Fibroblast of villous mesenchyme (primary cell): ENCODE data around the gene CRTC1. TPM values are rescaled to one million over a fixed set of nuclear protein-coding genes. Genes with fewer than 3 reads are reported as not detected.

Experiments
- DNase-seq: peaks from one replicate; pipeline ENCODE4 v3.0.0-alpha.2; 2010; ENCODE audit warnings: low read depth
- H3K4me3 ChIP-seq: 2 replicates; pipeline ENCODE4 v1.5.1; 2011; ENCODE audit warnings: low read depth, mild to moderate bottlenecking, low read length
- CTCF ChIP-seq: IDR thresholded peaks from 2 replicates; pipeline ENCODE4 v1.5.1; 2012; ENCODE audit warnings: low read depth, mild to moderate bottlenecking, low read length; ENCODE audit not compliant: insufficient read depth
- total RNA-seq: library from RNA; depleted of rRNA; stranded (reverse); fragments of >200 nt; gene quantifications from 2 replicates; pipeline ENCODE4 v1.2.3, GENCODE V29; 2012

The CRTC1 gene
- total RNA-seq, 1 donor, result 2.2 TPM

GRCh38 chr19:18745012-18745735 lies 61.7 kb downstream of the CRTC1 start:
- no peak for TF ChIP-seq CTCF
- H3K4me3 ChIP-seq, result no peak overlapping the region
- no peak for DNase-seq

GRCh38 chr19:18745931-18746330 lies 62.5 kb downstream of the CRTC1 start:
- no peak for DNase-seq
- TF ChIP-seq CTCF, result no peak
- no peak overlapping the region for H3K4me3 ChIP-seq

- TF ChIP-seq CTCF, result no peak
- no peak overlapping the region for H3K4me3 ChIP-seq
- no peak for DNase-seq
Measured at GRCh38 chr19:18746401-18747325, 63.2 kb downstream of the CRTC1 start.

GRCh38 chr19:18749362-18750231 lies 66.1 kb downstream of the CRTC1 start:
- TF ChIP-seq CTCF, result no peak
- DNase-seq, result no peak
- H3K4me3 ChIP-seq, result no peak overlapping the region

- no peak overlapping the region for H3K4me3 ChIP-seq
- TF ChIP-seq CTCF, result no peak
- DNase-seq, result no peak
Measured at GRCh38 chr19:18750295-18750970, 67.0 kb downstream of the CRTC1 start.

GRCh38 chr19:18751571-18751970 lies 68.1 kb downstream of the CRTC1 start:
- H3K4me3 ChIP-seq, result no peak overlapping the region
- TF ChIP-seq CTCF, result no peak
- no peak for DNase-seq
